Neural cell (in vitro differentiated cells): ENCODE measurements around the gene NGFR.

ENCODE experiments used
- EP300 ChIP-seq: fragments of 450-650 bp; conservative IDR thresholded peaks from 2 replicates; pipeline ENCODE4 v1.6.1; 2014; ENCODE audit warnings: antibody characterized with exemption, mild to moderate bottlenecking, moderate library complexity; ENCODE audit not compliant: poor library complexity, severe bottlenecking
- EZH2 ChIP-seq: fragments of 200-600, 300-800 bp; shearing (Covaris generic), sonication (generic); IDR thresholded peaks from 2 replicates; pipeline ENCODE4 v1.6.1; 2014; ENCODE audit warnings: antibody characterized with exemption, low read length, borderline replicate concordance, mild to moderate bottlenecking; ENCODE audit not compliant: insufficient read depth, poor library complexity, severe bottlenecking
- MXI1 ChIP-seq: fragments of 450-650 bp; conservative IDR thresholded peaks from 2 replicates; pipeline ENCODE4 v1.6.1; 2014; ENCODE audit warnings: antibody characterized with exemption, mild to moderate bottlenecking; ENCODE audit not compliant: poor library complexity, severe bottlenecking
- POLR2AphosphoS5 ChIP-seq: IDR thresholded peaks from 2 replicates; pipeline ENCODE4 v1.6.1; 2012
- RAD21 ChIP-seq: fragments of 450-650 bp; conservative IDR thresholded peaks from 2 replicates; pipeline ENCODE4 v1.6.1; 2014; ENCODE audit warnings: antibody characterized with exemption, mild to moderate bottlenecking, moderate library complexity
- SMC3 ChIP-seq: fragments of 450-650 bp; conservative IDR thresholded peaks from 2 replicates; pipeline ENCODE4 v1.6.1; 2014; ENCODE audit warnings: antibody characterized with exemption, mild to moderate bottlenecking, moderate library complexity; ENCODE audit not compliant: poor library complexity
- TAF1 ChIP-seq: IDR thresholded peaks from 2 replicates; pipeline ENCODE4 v1.6.1; 2012; ENCODE audit warnings: low read depth
- TF ChIP-seq, protein P1 (sequence below): fragments of 450-650 bp; IDR thresholded peaks from 2 replicates; pipeline ENCODE4 v1.5.1; 2014; ENCODE audit warnings: antibody characterized with exemption, mild to moderate bottlenecking, moderate library complexity; ENCODE audit not compliant: poor library complexity, severe bottlenecking
- TF ChIP-seq, protein P2 (sequence below): IDR thresholded peaks from 2 replicates; pipeline ENCODE4 v1.6.1; 2012; ENCODE audit warnings: borderline replicate concordance

DNA sequence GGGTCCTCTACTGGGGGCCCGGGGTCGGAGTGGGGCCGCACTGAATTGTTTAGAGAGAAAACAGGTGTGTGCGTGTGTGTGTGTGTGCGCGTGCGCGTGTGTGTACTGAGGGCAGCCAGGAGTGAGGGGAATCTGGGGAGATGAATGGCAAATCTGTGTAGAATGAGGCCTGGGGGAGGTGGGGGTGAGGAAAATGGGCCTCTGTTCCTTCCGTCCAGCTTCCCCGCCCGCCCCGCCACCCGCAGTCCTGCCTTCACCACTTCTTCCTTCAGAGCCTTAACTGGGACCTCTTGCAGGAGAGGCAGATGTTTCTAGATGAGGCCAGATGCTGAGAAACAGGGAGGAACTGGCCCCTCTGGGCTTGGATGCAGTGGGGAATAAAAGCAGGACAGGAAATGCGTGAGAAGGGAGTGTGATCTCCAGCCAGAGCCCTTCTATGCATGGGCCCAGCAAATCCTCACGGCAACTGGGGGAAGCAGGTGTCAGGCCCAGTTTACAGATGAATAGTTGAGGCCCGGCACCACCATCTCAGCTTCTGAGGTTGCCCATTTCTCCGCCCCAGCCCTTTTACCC is 29.7 kb upstream of the NGFR start:
- no peak for TF ChIP-seq EP300
- TF ChIP-seq POLR2AphosphoS5 = no peak
- TF ChIP-seq, protein P1, sequence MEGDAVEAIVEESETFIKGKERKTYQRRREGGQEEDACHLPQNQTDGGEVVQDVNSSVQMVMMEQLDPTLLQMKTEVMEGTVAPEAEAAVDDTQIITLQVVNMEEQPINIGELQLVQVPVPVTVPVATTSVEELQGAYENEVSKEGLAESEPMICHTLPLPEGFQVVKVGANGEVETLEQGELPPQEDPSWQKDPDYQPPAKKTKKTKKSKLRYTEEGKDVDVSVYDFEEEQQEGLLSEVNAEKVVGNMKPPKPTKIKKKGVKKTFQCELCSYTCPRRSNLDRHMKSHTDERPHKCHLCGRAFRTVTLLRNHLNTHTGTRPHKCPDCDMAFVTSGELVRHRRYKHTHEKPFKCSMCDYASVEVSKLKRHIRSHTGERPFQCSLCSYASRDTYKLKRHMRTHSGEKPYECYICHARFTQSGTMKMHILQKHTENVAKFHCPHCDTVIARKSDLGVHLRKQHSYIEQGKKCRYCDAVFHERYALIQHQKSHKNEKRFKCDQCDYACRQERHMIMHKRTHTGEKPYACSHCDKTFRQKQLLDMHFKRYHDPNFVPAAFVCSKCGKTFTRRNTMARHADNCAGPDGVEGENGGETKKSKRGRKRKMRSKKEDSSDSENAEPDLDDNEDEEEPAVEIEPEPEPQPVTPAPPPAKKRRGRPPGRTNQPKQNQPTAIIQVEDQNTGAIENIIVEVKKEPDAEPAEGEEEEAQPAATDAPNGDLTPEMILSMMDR = no peak
- TF ChIP-seq, protein P2, sequence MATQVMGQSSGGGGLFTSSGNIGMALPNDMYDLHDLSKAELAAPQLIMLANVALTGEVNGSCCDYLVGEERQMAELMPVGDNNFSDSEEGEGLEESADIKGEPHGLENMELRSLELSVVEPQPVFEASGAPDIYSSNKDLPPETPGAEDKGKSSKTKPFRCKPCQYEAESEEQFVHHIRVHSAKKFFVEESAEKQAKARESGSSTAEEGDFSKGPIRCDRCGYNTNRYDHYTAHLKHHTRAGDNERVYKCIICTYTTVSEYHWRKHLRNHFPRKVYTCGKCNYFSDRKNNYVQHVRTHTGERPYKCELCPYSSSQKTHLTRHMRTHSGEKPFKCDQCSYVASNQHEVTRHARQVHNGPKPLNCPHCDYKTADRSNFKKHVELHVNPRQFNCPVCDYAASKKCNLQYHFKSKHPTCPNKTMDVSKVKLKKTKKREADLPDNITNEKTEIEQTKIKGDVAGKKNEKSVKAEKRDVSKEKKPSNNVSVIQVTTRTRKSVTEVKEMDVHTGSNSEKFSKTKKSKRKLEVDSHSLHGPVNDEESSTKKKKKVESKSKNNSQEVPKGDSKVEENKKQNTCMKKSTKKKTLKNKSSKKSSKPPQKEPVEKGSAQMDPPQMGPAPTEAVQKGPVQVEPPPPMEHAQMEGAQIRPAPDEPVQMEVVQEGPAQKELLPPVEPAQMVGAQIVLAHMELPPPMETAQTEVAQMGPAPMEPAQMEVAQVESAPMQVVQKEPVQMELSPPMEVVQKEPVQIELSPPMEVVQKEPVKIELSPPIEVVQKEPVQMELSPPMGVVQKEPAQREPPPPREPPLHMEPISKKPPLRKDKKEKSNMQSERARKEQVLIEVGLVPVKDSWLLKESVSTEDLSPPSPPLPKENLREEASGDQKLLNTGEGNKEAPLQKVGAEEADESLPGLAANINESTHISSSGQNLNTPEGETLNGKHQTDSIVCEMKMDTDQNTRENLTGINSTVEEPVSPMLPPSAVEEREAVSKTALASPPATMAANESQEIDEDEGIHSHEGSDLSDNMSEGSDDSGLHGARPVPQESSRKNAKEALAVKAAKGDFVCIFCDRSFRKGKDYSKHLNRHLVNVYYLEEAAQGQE = no peak
- TF ChIP-seq EZH2 = no peak
- TF ChIP-seq SMC3 = no peak
- TF ChIP-seq TAF1 = no peak
- TF ChIP-seq RAD21 = no peak
- TF ChIP-seq MXI1 = no peak
